Measurements from ENCODE around the gene OR2AE1.
"Not testable (repeated sequence)": the region's sequence is repeated elsewhere in the genome, so short reads cannot be mapped to it uniquely, and the experiment has no call there.

OR2AE1 gene, protein sequence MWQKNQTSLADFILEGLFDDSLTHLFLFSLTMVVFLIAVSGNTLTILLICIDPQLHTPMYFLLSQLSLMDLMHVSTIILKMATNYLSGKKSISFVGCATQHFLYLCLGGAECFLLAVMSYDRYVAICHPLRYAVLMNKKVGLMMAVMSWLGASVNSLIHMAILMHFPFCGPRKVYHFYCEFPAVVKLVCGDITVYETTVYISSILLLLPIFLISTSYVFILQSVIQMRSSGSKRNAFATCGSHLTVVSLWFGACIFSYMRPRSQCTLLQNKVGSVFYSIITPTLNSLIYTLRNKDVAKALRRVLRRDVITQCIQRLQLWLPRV

GRCh38 chr7:99876933-99877332 lies at the start of gene OR2AE1:
Gene OR2AE1 (minus strand): TSS chr7:99877033. CDS start chr7:99877033, 0 bp downstream.
- in situ Hi-C loops (cut with HindIII; ENCODE audit: low sequenced_read_pairs), result no loop called here

GRCh38 chr7:99926321-99926720 lies 49.5 kb upstream of the OR2AE1 start:
- in situ Hi-C loops (cut with HindIII; ENCODE audit: low sequenced_read_pairs), result loop anchor here (10.0 kb wide), 1 partner anchor 68 kb away; no protein-coding TSS in a partner anchor

DNA sequence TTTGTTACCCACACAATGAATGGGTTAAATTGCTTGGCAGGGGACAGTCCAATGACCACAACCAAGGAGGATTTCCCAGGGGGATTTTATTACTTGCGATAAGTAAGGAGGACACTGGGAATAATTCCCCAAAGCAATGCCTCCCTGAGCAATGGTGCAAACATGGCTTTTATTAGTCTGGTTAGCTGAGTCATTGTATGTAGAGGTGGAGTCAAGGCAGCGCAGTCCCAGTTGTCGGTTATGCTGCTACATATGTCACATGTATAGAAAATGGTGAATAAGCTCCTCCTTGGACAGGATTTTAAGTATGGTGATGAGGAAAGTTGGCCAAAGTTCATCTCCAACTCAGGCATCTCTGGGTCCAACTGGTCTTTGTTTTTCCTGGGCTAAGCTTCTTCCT lies 46.4 kb upstream of the OR2AE1 start:
- in situ Hi-C loops (cut with HindIII; ENCODE audit: low sequenced_read_pairs), result loop anchor here (10.0 kb wide), 1 partner anchor 72 kb away; no protein-coding TSS in a partner anchor

GRCh38 chr7:99920149-99920548 lies 43.3 kb upstream of the OR2AE1 start:
- in situ Hi-C loops (cut with HindIII; ENCODE audit: low sequenced_read_pairs), result loop anchor here (10.0 kb wide), 1 partner anchor 75 kb away; no protein-coding TSS in a partner anchor

DNA sequence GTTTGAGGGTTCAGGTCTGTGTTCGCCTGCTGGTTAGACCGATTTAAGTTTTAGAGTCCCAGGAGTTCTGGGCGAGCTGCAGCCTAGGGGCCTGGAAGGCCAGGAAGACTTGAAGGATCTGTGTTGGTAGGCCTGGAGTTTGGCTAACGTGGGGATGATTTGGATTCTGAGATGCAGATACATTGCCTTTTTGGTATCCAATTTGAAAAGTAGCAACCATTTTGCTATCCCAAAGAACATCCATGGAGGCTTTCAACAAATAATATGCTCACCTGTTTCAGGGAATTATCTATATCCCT lies 42.9 kb upstream of the OR2AE1 start:
- in situ Hi-C loops (cut with HindIII; ENCODE audit: low sequenced_read_pairs), result loop anchor here (10.0 kb wide), 1 partner anchor 75 kb away; no protein-coding TSS in a partner anchor

- in situ Hi-C loops (cut with HindIII; ENCODE audit: low sequenced_read_pairs), result no loop called here
Observed at GRCh38 chr7:99918959-99919813, 42.4 kb upstream of the OR2AE1 start, which contains the start of gene TRIM4. Gene TRIM4 (minus strand): TSS chr7:99919530. CDS start chr7:99919401, 129 bp downstream.

- in situ Hi-C loops (cut with HindIII; ENCODE audit: low sequenced_read_pairs), result no loop called here
Observed at GRCh38 chr7:99910976-99911375, 34.1 kb upstream of the OR2AE1 start.

GRCh38 chr7:99901581-99901980 lies 24.7 kb upstream of the OR2AE1 start:
- in situ Hi-C loops (cut with HindIII; ENCODE audit: low sequenced_read_pairs), result no loop called here

DNA sequence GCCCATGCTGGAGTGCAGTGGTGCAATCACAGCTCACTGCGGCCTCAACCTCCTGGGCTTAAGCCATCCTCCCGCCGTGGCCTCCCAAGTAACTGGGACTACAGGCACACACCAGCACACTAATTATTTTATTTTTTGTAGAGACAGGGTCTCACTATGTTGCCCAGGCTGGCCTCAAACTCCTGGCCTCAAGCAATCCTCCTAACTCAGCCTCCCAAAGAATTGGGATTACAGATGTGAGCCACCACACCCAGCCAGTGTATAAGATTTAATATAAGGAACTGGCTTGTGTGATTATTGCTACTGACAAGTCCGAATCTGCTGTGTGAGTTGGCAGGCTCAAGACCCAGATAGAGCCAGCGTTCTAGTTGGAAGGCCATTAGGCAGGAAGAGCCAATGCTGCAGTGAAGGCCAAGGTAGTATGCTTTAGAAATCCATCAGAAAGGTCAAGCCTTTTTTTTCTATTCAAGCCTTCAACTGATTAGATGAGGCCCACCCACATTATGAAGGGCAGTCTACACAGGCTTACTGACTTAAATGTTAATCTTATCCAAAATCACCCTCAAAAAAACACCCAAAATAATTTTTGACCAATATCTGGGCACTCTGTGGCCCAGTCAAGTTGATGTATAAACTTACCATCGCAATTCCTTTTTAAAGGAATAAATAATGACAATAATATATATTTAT lies 23.1 kb upstream of the OR2AE1 start:
- in situ Hi-C loops (cut with HindIII; ENCODE audit: low sequenced_read_pairs), result no loop called here

GRCh38 chr7:99898836-99899235 lies 22.0 kb upstream of the OR2AE1 start:
- in situ Hi-C loops (cut with HindIII; ENCODE audit: low sequenced_read_pairs), result no loop called here

GRCh38 chr7:99898023-99898357 lies 21.2 kb upstream of the OR2AE1 start:
- in situ Hi-C loops (cut with HindIII; ENCODE audit: low sequenced_read_pairs), result no loop called here

DNA sequence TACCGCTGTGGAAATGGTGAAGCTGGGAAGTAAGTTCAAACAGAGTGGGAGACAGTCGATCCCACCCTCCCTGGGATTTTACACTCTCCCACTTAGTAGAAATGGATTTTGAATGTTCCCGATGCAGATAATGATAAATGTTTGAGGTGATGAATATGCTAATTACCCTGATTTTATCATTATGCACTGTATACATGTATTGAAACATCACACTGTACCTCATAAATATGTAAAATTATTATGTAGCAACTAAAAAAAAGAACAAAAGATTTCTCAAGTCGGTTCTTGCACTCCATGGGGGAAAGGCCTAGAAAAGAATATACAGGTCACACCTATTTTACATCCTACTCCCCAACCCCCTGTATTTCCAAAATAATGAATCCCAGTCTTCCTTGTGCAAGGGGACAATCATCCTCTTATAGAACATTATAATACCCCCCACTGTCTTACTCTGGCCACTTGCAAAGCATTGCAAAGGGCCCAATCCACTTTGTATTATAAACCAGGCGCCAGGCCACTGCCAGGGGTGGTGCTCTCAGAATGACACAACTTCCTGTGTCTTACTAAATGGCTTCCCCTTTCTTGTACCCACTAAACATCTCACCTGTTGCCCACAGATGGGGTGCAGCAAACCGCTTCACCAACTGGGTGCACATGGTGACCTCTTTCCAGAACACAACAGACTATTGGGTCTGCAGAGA lies 20.6 kb upstream of the OR2AE1 start:
- in situ Hi-C loops (cut with HindIII; ENCODE audit: low sequenced_read_pairs), result no loop called here

DNA sequence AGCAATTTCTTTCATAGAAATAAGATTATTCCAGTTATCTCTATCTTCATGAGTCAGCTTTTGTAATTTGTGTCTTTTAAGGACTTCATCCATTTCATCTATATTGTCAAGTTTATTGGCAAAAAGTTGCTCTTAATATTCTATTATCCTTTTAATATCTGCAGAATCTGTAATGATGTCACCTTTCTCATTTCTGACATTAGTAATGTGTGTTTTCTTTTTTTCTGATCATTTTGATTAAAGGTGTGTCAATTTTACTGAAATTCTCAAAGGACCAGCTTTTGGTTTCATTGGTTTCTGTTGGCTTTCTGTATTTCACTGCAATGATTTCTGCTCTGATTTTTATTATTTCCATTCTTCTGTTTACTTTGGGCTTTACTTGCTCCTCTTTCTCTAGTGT lies 17.9 kb upstream of the OR2AE1 start:
- in situ Hi-C loops (cut with HindIII; ENCODE audit: low sequenced_read_pairs), result no loop called here

DNA sequence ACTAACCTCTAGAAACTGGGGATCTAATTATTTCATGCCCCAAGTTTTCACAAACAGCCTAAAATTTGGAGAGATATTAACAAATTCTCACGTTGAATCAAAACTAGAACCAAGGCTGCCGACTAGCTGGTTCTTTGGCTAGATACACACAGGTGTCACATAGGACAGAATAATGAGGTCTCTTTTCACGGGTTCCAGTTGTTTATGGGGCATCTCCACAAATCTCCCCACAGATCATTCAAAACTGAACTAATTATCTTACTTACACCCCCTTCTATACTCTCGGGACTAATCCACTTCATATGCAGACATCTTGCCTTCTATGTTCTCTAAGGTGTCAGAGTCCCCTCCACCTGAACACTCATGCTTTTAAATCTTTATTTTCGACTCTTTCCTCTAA lies 16.4 kb upstream of the OR2AE1 start:
- in situ Hi-C loops (cut with HindIII; ENCODE audit: low sequenced_read_pairs), result no loop called here

DNA sequence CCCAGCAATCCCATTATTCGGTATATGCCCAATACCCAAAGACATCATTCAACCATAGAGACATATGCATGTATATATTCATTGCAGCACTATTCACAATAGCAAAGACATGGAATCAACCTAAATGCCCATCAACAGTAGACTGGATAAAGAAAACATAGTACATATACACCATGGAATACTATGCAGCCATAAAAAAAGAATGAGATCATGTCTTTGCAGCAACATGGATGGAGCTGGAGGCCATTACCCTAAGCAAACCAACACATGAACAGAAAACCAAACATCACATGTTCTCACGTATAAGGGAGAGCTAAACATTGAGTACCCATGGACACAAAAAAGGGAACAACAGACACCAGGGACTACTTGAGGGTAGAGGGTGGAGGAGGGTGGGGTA lies 13.5 kb upstream of the OR2AE1 start:
- in situ Hi-C loops (cut with HindIII; ENCODE audit: low sequenced_read_pairs), result not testable (repeated sequence)

DNA sequence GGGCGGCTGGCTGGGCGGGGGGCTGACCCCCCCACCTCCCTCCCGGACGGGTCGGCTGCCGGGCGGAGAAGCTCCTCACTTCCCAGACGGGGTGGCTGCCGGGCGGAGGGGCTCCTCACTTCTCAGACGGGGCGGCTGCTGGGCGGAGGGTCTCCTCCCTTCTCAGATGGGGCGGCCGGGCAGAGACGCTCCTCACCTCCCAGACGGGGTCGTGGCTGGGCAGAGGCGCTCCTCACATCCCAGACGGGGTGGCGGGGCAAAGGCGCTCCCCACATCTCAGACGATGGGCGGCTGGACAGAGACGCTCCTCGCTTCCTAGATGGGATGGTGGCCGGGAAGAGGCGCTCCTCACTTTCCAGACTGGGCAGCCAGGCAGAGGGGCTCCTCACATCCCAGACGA lies 11.5 kb upstream of the OR2AE1 start:
- in situ Hi-C loops (cut with HindIII; ENCODE audit: low sequenced_read_pairs), result not testable (repeated sequence)

DNA sequence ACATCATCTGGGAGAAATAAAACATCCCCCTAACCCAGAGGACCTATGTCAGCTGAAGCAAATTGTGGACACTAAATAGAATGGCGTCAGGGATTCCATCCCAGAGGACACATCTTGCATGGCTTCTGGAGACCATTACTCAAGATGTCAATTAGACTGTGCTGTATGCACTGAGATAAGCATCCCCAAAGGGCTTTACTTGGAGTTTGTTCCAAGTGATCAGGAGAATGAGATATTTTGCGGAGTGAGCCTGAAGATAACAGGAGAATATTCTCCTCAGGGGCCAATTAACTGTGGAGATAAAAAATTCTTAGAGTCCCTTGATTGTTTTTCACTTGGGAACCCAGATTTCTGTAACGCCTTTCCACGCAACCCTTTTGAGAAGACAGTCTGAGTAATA lies 4.5 kb upstream of the OR2AE1 start:
- in situ Hi-C loops (cut with HindIII; ENCODE audit: low sequenced_read_pairs), result loop anchor here (5.0 kb wide), 1 partner anchor 34 kb away; no protein-coding TSS in a partner anchor

GRCh38 chr7:99876491-99876890 lies 342 bp downstream of the OR2AE1 start:
- in situ Hi-C loops (cut with HindIII; ENCODE audit: low sequenced_read_pairs), result no loop called here

GRCh38 chr7:99868246-99868645 lies 8.6 kb downstream of the OR2AE1 start:
- in situ Hi-C loops (cut with HindIII; ENCODE audit: low sequenced_read_pairs), result no loop called here

GRCh38 chr7:99867477-99867876 lies 9.4 kb downstream of the OR2AE1 start:
- in situ Hi-C loops (cut with HindIII; ENCODE audit: low sequenced_read_pairs), result not testable (repeated sequence)
